HG03108 (cell line): ENCODE measurements around the gene SKIC3.

Experiments used
- ATAC-seq: cut with Tn5 transposase; IDR thresholded peaks from one replicate; pipeline ENCODE4 v1.9.1; 2021; ENCODE audit warnings: moderate library complexity; ENCODE audit not compliant: unreplicated experiment

Gene SKIC3

DNA sequence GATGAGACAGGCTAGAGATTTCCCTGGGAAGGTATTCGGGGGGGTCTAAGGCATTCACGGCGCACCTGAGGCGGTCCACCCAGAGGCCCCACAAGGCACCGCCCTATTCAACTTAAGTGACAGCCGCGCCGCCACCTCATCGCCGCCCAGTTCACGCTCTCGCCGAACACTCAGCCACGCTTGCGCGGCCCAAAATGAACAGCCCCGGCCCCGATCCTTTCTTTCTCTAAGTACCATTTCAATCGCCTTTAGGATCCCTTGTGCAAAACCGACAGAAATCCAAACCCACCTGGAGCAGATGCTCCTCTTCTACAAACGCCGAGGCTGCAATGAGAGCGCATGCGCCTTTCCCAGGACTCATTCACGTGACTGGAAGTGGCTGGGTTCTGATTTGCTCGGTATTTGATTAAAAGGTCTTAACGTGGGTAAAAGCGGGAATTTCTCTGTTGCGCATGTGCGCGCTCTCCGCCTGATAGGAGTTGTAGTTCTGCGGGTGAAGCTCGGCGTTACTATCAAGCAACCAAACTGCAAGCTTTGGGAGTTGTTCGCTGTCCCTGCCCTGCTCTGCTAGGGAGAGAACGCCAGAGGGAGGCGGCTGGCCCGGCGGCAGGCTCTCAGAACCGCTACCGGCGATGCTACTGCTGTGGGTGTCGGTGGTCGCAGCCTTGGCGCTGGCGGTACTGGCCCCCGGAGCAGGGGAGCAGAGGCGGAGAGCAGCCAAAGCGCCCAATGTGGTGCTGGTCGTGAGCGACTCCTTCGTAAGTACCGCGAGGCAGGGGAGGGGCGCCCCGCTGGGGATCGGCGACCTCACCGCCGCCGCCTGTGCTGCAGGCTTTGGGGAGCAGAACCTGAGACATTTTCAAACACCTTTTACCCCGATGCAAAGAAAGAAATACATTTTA lies at the start of gene SKIC3, which contains the start of gene ARSK:
TSS of gene SKIC3 (minus strand) at position 331 of the 902 bp plus-strand sequence. CDS start 7,827 bp downstream, outside the sequence.
TSS of gene ARSK (plus strand) at position 455 of the 902 bp plus-strand sequence. CDS start at position 633, 178 bp downstream.
- ATAC-seq = peak; percentile 93

DNA sequence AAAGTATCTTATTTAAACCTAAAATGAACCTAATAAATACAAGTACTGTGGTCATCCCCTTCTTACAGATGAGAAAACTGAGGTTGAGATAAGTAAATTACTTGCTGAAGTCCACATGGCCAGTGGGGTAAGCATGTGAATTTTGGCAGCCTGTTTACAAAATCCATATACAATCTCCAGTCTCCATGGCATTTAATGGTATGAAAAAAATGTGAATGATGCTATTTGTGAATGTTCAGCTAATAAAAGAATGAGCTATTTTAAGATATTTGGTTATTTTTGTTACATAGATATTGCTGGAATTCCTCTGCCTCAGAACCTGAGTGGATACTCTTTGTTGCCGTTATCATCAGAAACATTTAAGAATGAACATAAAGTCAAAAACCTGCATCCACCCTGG lies 45.8 kb upstream of the SKIC3 start:
- no peak for ATAC-seq

DNA sequence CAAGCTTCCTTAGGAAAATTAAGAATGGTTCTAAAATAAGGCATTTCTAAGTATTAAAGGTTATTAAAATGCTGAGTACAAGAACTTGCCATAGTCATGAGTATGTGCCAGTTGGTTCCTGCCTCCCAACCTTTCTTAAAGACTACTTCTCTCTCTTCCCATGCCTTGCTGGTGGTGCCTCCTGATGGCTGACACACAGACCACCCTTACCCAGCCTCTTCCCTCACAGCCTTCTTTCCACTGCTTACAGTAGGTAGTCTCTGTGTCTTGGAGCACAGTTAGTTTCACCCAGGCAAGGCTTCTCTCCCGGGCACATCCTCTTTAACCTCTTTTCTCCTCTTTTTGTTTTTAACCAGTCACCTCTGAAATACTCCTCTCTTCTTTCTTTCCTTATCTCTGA lies 44.5 kb upstream of the SKIC3 start:
- no peak for ATAC-seq

GRCh38 chr5:95595289-95595931 lies 40.6 kb upstream of the SKIC3 start:
- ATAC-seq = no peak

DNA sequence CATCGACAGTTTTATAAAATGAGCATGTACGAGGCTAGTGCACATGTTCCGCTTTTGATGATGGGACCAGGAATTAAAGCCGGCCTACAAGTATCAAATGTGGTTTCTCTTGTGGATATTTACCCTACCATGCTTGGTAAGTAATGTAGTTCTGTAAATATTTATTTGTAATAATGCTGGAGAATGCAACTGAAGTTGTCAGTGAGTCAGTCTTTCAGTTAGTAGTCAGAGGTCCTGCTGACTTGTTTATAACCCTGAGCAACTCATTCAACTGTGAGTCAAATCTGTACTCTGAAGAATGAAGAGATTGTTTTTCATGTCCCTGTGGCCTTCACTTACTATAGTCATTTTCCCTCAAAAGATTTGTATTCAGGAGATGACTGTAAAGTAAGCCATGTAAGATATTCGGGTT lies 36.7 kb upstream of the SKIC3 start:
- ATAC-seq = peak; percentile 96

GRCh38 chr5:95590880-95591279 lies 36.1 kb upstream of the SKIC3 start:
- ATAC-seq = no peak

- ATAC-seq = no peak
Measured at GRCh38 chr5:95583992-95584391, 29.2 kb upstream of the SKIC3 start.

DNA sequence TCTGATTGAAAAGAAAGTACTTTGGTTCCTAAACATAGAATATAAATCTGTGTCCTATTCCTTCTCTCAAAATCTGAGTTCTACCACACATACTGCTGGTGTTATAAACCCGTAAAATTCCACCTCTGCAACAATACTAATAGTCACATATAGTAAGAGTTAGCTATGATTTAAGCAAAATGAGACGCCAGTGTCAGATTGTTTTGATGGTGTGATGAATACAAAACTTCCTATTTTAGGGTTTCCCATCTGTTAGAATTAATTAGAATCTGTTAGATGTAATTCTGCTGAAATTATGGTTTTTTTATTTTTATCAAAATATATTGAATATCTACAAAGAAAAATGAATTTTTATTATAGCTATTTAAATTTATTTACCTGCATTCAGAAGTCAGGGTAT lies 26.8 kb upstream of the SKIC3 start:
- ATAC-seq = no peak

GRCh38 chr5:95572016-95572415 lies 17.2 kb upstream of the SKIC3 start:
- no peak for ATAC-seq

GRCh38 chr5:95565280-95565920 lies 10.6 kb upstream of the SKIC3 start:
- ATAC-seq = no peak

- ATAC-seq = no peak
Measured at GRCh38 chr5:95564450-95564849, 9.7 kb upstream of the SKIC3 start.

- no peak for ATAC-seq
Measured at GRCh38 chr5:95563367-95563766, 8.6 kb upstream of the SKIC3 start.

- no peak for ATAC-seq
Measured at GRCh38 chr5:95562282-95562681, 7.5 kb upstream of the SKIC3 start.

- no peak for ATAC-seq
Measured at GRCh38 chr5:95557841-95558240, 3.1 kb upstream of the SKIC3 start.

DNA sequence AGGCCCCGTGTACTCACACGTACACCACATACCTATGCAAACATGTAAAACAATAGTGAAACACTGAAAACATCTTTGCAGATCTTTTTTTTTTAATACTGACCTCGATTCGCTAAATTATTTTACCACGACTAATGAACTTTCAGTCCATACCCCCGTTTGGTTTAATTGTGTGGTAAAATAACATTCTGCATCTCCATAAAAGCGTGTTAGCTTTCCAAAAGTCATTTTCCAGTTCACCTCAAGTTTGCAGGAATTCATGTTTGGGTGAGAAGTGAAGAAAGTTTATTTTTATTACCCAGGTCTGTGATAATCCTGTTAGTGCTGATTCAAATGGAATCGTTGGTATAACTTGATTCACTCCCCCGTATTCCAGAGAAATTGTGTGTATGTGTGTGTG lies 776 bp upstream of the SKIC3 start:
- ATAC-seq = no peak

GRCh38 chr5:95554331-95554646 lies 488 bp downstream of the SKIC3 start:
- peak; percentile 8 for ATAC-seq

GRCh38 chr5:95549030-95549429 lies 5.7 kb downstream of the SKIC3 start:
- no peak for ATAC-seq

DNA sequence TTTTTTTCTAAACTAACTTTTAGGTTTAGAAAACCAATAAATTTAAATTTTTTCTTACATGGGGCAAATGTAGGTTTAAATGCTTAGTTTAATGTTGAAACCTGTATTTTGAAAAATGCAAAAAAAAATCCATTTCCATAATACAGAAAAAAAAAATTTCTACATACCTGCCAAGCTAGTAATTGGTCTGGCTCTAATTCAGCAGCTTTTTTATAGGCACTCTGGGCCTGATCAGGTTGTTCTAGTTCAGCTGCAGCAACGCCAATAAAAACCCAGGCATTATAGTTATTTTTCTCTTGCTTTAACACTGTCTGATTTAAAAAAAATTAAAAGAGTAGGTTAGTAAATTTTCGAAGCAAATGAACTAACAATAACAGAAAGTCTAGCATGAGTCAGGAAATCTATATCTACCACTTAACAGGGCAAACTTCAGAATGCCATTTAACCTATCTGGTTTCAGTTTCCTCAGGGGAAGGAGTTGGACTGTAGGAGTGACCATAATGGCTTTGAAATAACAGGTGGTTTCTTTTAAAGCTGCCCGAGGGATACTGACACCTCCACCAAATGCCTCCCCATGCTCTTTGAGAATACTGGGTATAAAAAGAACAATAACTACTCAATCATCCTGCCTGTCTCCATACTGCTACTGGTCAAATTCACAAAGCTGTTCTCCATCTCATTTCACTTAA lies 11.6 kb downstream of the SKIC3 start:
- ATAC-seq = peak; percentile 54

DNA sequence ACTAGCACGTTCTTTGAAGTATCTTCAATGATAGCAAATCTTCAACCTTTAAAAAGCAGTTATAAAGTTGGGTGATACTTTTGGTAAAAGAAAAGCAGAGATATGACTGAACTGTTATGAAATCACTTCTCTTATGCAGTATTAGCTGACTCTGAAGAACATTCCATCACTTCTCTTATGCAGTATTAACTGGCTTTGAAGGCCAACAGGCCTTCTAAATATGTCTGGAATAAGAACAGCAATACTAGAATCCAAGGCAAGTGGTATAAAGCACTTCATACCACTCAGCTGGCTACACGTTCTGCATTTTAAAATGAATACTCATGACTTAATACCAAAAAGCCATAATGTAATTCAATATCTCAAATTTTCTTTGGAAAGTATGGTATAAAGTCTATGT lies 17.3 kb downstream of the SKIC3 start:
- ATAC-seq = no peak

- ATAC-seq = no peak
Measured at GRCh38 chr5:95533761-95534160, 21.0 kb downstream of the SKIC3 start.

GRCh38 chr5:95533106-95533505 lies 21.7 kb downstream of the SKIC3 start:
- ATAC-seq = no peak
